ENCODE results near the gene TGFBR3.

The TGFBR3 gene

DNA sequence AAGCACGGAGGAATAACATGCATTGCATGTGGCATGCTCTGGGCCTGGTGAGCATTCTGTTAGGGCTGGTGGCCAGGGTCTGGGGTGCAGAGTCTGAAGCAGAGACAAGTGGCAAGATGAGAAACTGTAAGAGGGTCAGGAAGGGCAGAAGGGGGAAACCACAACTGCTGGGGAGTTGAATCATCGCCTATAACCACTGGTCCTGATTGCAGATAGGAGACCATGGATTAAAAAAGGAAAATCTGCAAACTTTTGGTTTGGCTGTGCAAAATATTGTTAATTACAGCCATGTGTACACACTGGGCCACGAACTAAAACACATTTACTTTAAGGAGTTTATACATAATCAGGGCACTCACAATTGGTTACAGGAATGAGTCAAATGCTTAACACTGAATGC, 76.6 kb downstream of the TGFBR3 start:
- Histone ChIP-seq H3K36me3 (replicated peaks) (no peaks in the 10 kb centered on the region), H3K27me3 (replicated peaks) (no peaks in the 10 kb centered on the region), H3K4me3 (ENCODE audit: low read depth, low read length) (no peak overlapping the region), H3K27ac (no peak overlapping the region)
- in situ Hi-C loops (cut with HindIII; ENCODE audit: low pct_ligation_motif_present, low sequenced_read_pairs), result no loop called here
- TF ChIP-seq, protein P1, sequence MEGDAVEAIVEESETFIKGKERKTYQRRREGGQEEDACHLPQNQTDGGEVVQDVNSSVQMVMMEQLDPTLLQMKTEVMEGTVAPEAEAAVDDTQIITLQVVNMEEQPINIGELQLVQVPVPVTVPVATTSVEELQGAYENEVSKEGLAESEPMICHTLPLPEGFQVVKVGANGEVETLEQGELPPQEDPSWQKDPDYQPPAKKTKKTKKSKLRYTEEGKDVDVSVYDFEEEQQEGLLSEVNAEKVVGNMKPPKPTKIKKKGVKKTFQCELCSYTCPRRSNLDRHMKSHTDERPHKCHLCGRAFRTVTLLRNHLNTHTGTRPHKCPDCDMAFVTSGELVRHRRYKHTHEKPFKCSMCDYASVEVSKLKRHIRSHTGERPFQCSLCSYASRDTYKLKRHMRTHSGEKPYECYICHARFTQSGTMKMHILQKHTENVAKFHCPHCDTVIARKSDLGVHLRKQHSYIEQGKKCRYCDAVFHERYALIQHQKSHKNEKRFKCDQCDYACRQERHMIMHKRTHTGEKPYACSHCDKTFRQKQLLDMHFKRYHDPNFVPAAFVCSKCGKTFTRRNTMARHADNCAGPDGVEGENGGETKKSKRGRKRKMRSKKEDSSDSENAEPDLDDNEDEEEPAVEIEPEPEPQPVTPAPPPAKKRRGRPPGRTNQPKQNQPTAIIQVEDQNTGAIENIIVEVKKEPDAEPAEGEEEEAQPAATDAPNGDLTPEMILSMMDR (IDR thresholded peaks at IDR 0.05; ENCODE audit: low read depth, low read length, missing control alignments), result no peak
- peak; percentile 36 for DNase-seq

DNA sequence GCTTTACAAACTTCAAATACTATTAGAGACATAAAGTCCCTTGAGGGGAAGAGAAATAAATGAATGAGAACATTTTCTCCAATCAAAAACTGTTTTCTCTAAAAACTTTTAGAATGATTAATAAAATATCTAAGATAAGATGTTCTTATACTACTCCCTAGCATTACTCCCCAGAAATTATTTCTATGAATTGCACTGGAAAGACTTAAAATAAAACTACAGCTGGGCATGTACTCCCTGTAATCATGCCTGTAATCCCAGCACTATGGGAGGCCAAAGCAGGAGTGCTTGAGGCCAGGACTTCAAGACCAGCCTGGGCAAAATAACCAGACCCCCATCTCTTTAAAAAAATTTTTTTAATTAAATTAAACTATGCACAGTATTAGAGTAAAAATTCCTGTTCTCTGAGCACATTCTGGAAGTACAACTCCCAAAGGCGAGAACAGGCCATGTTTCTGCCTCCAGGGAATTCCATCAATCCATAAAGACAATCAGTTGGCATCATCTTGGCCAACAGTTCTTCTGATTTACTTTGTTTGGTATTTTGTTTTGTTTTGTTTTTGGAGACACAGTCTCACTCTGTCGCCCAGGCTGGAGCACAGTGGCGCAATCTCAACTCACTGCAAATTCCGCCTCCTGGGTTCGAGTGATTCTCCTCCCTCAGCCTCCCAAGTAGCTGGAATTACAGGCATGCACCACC, 77.9 kb downstream of the TGFBR3 start:
- no peaks in the 10 kb centered on the region for H3K36me3 ChIP-seq (replicated peaks)
- in situ Hi-C loops (cut with HindIII; ENCODE audit: low pct_ligation_motif_present, low sequenced_read_pairs), result no loop called here
- TF ChIP-seq, protein P1 (IDR thresholded peaks at IDR 0.05; ENCODE audit: low read depth, low read length, missing control alignments), result no peak
- H3K27me3 ChIP-seq (replicated peaks), result no peaks in the 10 kb centered on the region
- DNase-seq, result no peak
- H3K27ac ChIP-seq, result no peak overlapping the region
- H3K4me3 ChIP-seq (ENCODE audit: low read depth, low read length), result no peak overlapping the region

DNA sequence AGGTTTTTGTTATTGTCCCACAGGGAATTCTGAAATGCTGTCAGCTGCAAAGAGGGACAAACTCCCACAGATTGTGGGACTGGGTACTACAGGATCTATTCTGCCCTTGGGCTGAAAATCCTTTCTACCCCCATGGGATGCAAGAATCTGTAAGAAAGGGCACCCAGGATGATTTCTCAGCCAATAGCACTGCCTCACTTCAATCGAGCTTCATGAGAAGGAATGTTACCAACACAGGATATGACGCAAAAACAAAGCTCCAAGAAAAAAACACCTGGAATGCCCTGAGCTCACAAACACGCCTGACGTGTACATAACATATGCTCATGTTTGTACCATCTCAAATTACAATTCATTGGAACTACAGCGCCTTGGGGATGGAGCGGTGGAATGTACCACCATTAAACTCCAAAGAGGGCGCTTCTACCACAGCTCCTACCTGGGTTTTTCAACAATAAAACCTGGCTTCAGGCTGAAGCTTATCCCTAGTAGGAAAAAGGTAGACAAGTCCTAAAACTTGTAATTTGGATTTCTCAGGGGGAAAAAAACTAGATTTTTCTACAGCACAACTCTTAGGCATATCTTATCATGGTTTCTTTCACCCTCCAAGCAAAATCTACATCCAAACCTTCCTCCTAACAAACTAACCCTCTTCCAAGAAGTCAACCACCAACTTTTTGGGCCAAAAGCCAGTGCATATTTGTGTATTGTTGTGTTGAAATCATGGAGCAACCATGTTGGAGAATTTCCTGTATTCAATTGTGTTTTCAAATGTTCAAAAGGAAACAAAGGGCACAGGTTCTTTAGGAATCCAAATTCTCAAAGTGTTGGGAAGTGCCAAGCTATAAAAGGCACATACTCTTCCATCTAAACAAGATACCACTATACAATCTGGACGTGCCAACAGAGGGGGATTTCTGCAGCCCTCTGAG, 78.9 kb downstream of the TGFBR3 start:
- TF ChIP-seq, protein P1 (IDR thresholded peaks at IDR 0.05; ENCODE audit: low read depth, low read length, missing control alignments), result no peak
- in situ Hi-C loops (cut with HindIII; ENCODE audit: low pct_ligation_motif_present, low sequenced_read_pairs), result no loop called here
- DNase-seq, result peak; percentile 26
- H3K27me3 ChIP-seq (replicated peaks), result no peaks in the 10 kb centered on the region
- no peaks in the 10 kb centered on the region for H3K36me3 ChIP-seq (replicated peaks)
- no peak overlapping the region for H3K27ac ChIP-seq
- H3K4me3 ChIP-seq (ENCODE audit: low read depth, low read length), result no peak overlapping the region

DNA sequence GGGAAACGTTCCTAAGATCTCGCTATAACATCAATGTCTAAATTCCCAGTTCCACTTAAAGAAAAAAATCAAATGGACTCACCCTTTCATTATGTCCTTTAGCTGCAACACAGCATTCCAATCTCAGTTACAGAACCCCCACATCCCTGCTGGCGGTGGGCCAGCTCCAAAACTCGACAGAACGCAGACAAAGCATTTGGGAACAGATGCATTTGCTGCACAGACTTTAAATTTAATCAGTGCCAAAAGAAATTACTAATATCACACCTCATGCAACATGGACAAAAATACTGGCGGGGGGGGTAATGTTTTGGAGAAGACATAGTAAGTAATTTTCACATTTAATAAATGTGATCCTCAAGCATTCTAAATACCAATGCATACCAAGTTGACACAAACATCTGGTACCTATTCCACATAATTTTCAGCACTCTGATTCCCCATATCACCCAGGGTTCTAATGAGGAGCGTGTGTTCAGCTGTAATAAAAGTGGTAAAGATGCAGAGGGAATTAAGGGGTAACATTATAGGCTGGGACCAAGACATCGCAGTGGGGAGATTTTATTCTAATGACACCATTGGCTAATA, 79.7 kb downstream of the TGFBR3 start:
- in situ Hi-C loops (cut with HindIII; ENCODE audit: low pct_ligation_motif_present, low sequenced_read_pairs), result no loop called here
- DNase-seq, result no peak
- Histone ChIP-seq H3K4me3 (ENCODE audit: low read depth, low read length) (no peak overlapping the region), H3K27ac (no peak overlapping the region), H3K27me3 (replicated peaks) (no peaks in the 10 kb centered on the region), H3K36me3 (replicated peaks) (no peaks in the 10 kb centered on the region)
- TF ChIP-seq, protein P1 (IDR thresholded peaks at IDR 0.05; ENCODE audit: low read depth, low read length, missing control alignments), result no peak

DNA sequence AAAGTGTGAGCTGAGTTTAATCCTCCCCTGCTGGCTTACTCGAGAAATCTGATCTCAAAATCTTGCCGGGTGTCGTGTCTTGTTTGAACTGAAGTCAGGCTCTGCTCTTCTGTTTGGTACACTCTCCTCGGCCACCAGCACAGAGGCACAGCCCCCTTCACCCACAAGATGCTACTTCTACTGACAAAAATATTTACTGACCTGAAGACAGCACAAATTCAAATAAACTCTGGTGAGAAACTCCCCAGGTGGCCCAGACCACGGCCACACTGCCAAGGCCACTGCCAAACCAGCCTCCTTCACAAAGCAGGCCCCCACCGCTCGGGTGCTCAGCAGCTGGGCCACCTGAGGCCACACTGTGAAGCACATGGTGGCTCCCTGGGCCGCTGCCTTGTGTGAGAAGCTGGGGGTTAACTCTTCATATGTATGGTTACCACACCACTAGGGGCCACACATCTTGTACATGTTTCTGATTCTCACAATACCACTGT, 80.6 kb downstream of the TGFBR3 start:
- TF ChIP-seq, protein P1 (IDR thresholded peaks at IDR 0.05; ENCODE audit: low read depth, low read length, missing control alignments), result no peak
- Histone ChIP-seq H3K27me3 (replicated peaks) (no peaks in the 10 kb centered on the region), H3K4me3 (ENCODE audit: low read depth, low read length) (no peak overlapping the region), H3K36me3 (replicated peaks) (no peaks in the 10 kb centered on the region), H3K27ac (no peak overlapping the region)
- in situ Hi-C loops (cut with HindIII; ENCODE audit: low pct_ligation_motif_present, low sequenced_read_pairs), result no loop called here
- DNase-seq, result no peak
